WTC11 (cell line): Measurements from ENCODE around the gene GATA3. TPM values are rescaled to one million over a fixed set of nuclear protein-coding genes. Genes with fewer than 3 reads are reported as not detected.

ENCODE experiments used
- ATAC-seq: fragments of 200-7000 bp; cut with Tn5 transposase; 2 replicates; pipeline ENCODE4 v1.10.0; 2021; ENCODE audit warnings: mild to moderate bottlenecking, moderate library complexity
- CTCF ChIA-PET: fragments of 300-600 bp; sonication (Branson Sonifier 250); formaldehyde crosslinking; loops from one replicate; lab custom pipeline; 2021; ENCODE audit warnings: antibody characterized with exemption; lab: Charles Lee
- POLR2A ChIA-PET: fragments of 350-600 bp; sonication (Branson Sonifier 250); formaldehyde crosslinking; loops from one replicate; lab custom pipeline; 2021; ENCODE audit warnings: antibody characterized with exemption; lab: Charles Lee
- DNase-seq: peaks from one replicate; pipeline ENCODE4 v3.0.0; 2021; ENCODE audit warnings: low spot score
- H3K27ac Mint-ChIP-seq: 2 replicates; pipeline ENCODE4 v1.8.0; 2021; ENCODE audit warnings: mixed read lengths
- H3K27me3 Mint-ChIP-seq: 2 replicates; pipeline ENCODE4 v1.8.0; 2021; ENCODE audit warnings: low read depth, mild to moderate bottlenecking, moderate library complexity, mixed read lengths
- H3K36me3 Mint-ChIP-seq: 2 replicates; pipeline ENCODE4 v1.8.0; 2021; ENCODE audit warnings: mixed read lengths
- H3K4me1 Mint-ChIP-seq: 2 replicates; pipeline ENCODE4 v1.8.0; 2022; ENCODE audit warnings: mixed read lengths
- H3K4me3 Mint-ChIP-seq: 2 replicates; pipeline ENCODE4 v1.8.0; 2021; ENCODE audit warnings: mild to moderate bottlenecking, moderate library complexity, mixed read lengths
- H3K9me3 Mint-ChIP-seq: 2 replicates; pipeline ENCODE4 v1.8.0; 2021; ENCODE audit warnings: mixed read lengths
- ELF4 ChIP-seq: sonication (generic); formaldehyde crosslinking; IDR thresholded peaks from 2 replicates; pipeline ENCODE4 v1.8.1; 2022; ENCODE audit warnings: low read depth, mild to moderate bottlenecking, moderate library complexity, missing genetic modification reagents
- ERG ChIP-seq: fragments of 250-450 bp; sonication (Bioruptor Pico); IDR thresholded peaks from 2 replicates; pipeline ENCODE4 v1.8.0; 2021; ENCODE audit warnings: mild to moderate bottlenecking
- FOXP1 ChIP-seq: sonication (generic); formaldehyde crosslinking; IDR thresholded peaks from 2 replicates; pipeline ENCODE4 v1.8.0; 2022; ENCODE audit warnings: missing genetic modification reagents, mild to moderate bottlenecking, moderate library complexity, borderline replicate concordance
- PRDM15 ChIP-seq: sonication (generic); formaldehyde crosslinking; IDR thresholded peaks from 2 replicates; pipeline ENCODE4 v1.8.0; 2022; ENCODE audit warnings: missing genetic modification reagents
- ZBTB21 ChIP-seq: sonication (generic); formaldehyde crosslinking; IDR thresholded peaks from 2 replicates; pipeline ENCODE4 v1.8.1; 2023; ENCODE audit warnings: mild to moderate bottlenecking, missing genetic modification reagents, borderline replicate concordance
- ZNF423 ChIP-seq: fragments of 250-450 bp; sonication (Bioruptor Pico); IDR thresholded peaks from 2 replicates; pipeline ENCODE4 v2.1.2; 2022; ENCODE audit warnings: mild to moderate bottlenecking, moderate library complexity
- ZNF425 ChIP-seq: fragments of 250-450 bp; sonication (Bioruptor Pico); conservative IDR thresholded peaks from 2 replicates; pipeline ENCODE4 v1.9.0; 2021; ENCODE audit warnings: mild to moderate bottlenecking
- total RNA-seq: library from RNA; stranded (reverse); gene quantifications from 3 replicates; pipeline ENCODE4 v1.2.3, GENCODE V29; 2021

GATA3 gene
- total RNA-seq, 1 experiment from 2014 or later: 0.72 TPM

GRCh38 chr10:8049045-8049864 lies 5.2 kb upstream of the GATA3 start:
- Mint-ChIP-seq H3K36me3 (no peaks in the 10 kb centered on the region), H3K4me3 (peak overlapping the region; percentile 50), H3K9me3 (no peaks in the 10 kb centered on the region), H3K27ac (no peak overlapping the region), H3K4me1 (peaks cover 66% of the 10 kb centered on the region), H3K27me3 (peaks cover 97% of the 10 kb centered on the region)
- ATAC-seq (peak; percentile 9), DNase-seq (peak; percentile 68)
- peak; percentile 57 for TF ChIP-seq ZNF423 (CRISPR knock-in tag)
- no peak for TF ChIP-seq PRDM15 (CRISPR knock-in tag)
- POLR2A ChIA-PET: interaction anchor here (0.6 to 1.0 kb wide), 2 partner anchors 10 to 177 kb away, joined by 3 read pairs; no protein-coding TSS in a partner anchor
- CTCF ChIA-PET: interaction anchor here (1.4 kb wide), 1 partner anchor 11 kb away, joined by 3 read pairs; no protein-coding TSS in a partner anchor

- Mint-ChIP-seq H3K9me3 (no peaks in the 10 kb centered on the region), H3K27me3 (peaks cover 95% of the 10 kb centered on the region), H3K4me1 (peaks cover 60% of the 10 kb centered on the region), H3K27ac (no peak overlapping the region), H3K36me3 (no peaks in the 10 kb centered on the region), H3K4me3 (peak overlapping the region; percentile 63)
- POLR2A ChIA-PET: interaction anchor here (1.0 kb wide), 1 partner anchor 9 kb away, joined by 3 read pairs; no protein-coding TSS in a partner anchor
- TF ChIP-seq ZNF425 (CRISPR knock-in tag) (no peak), ERG (no peak), FOXP1 (CRISPR knock-in tag) (no peak)
- no peak for DNase-seq
- ATAC-seq: peak; percentile 1
- CTCF ChIA-PET: interaction anchor here (1.4 kb wide), 1 partner anchor 10 kb away, joined by 3 read pairs; no protein-coding TSS in a partner anchor
These were observed 4.5 kb upstream of the GATA3 start for GRCh38 chr10:8049865-8050555.

GRCh38 chr10:8050556-8051108 lies 3.9 kb upstream of the GATA3 start:
- ATAC-seq: no peak
- DNase-seq: no peak
- peaks cover 56% of the 10 kb centered on the region for H3K4me1 Mint-ChIP-seq
- H3K4me3 Mint-ChIP-seq: peak overlapping the region; percentile 63
- no peak for TF ChIP-seq ZBTB21 (CRISPR knock-in tag)
- TF ChIP-seq ELF4 (CRISPR knock-in tag): no peak
- POLR2A ChIA-PET: interaction anchor here (0.6 kb wide), 1 partner anchor 15 kb away, joined by 4 read pairs; no protein-coding TSS in a partner anchor
- H3K9me3 Mint-ChIP-seq: no peaks in the 10 kb centered on the region
- H3K27ac Mint-ChIP-seq: no peak overlapping the region
- CTCF ChIA-PET: interaction anchor here (1.4 kb wide), 1 partner anchor 10 kb away, joined by 3 read pairs; no protein-coding TSS in a partner anchor
- H3K27me3 Mint-ChIP-seq: peaks cover 95% of the 10 kb centered on the region
- no peaks in the 10 kb centered on the region for H3K36me3 Mint-ChIP-seq
